CD4-positive, alpha-beta T cell treated with Interleukin-10 for 1 hour (primary cell): ENCODE results near the gene SNX32.

Source experiments
- DNase-seq: peaks from one replicate; pipeline ENCODE4 v3.0.0-alpha.2; 2020

SNX32 gene

DNA sequence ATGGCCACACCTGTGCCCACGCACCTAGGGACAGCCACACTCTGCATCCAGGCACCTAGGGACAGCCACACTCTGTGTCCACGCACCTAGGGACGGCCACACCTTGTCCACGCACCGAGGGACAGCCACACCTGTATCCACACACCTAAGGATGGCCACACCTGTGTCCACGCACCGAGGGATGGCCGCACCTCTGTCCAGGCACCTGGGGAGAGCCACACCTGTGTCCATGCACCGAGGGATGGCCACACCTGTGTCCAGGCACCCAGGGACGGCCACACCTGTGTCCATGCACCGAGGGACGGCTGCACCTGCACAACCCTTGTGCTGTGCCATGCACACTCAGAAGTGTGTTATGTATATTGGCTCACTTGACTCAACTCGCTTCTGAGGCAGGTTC is 36.1 kb upstream of the SNX32 start:
- DNase-seq, result no peak

GRCh38 chr11:65798882-65799281 is 34.9 kb upstream of the SNX32 start:
- DNase-seq, result no peak

- DNase-seq, result no peak
These were observed 32.4 kb upstream of the SNX32 start for GRCh38 chr11:65801153-65801987.

- DNase-seq, result no peak
These were observed 30.9 kb upstream of the SNX32 start for GRCh38 chr11:65802841-65803240.

- no peak for DNase-seq
These were observed 29.8 kb upstream of the SNX32 start for GRCh38 chr11:65803797-65804492.

- no peak for DNase-seq
These were observed 26.8 kb upstream of the SNX32 start for GRCh38 chr11:65806979-65807378.

- no peak for DNase-seq
These were observed 24.9 kb upstream of the SNX32 start for GRCh38 chr11:65808744-65809341.

- no peak for DNase-seq
These were observed 24.3 kb upstream of the SNX32 start for GRCh38 chr11:65809496-65809895.

DNA sequence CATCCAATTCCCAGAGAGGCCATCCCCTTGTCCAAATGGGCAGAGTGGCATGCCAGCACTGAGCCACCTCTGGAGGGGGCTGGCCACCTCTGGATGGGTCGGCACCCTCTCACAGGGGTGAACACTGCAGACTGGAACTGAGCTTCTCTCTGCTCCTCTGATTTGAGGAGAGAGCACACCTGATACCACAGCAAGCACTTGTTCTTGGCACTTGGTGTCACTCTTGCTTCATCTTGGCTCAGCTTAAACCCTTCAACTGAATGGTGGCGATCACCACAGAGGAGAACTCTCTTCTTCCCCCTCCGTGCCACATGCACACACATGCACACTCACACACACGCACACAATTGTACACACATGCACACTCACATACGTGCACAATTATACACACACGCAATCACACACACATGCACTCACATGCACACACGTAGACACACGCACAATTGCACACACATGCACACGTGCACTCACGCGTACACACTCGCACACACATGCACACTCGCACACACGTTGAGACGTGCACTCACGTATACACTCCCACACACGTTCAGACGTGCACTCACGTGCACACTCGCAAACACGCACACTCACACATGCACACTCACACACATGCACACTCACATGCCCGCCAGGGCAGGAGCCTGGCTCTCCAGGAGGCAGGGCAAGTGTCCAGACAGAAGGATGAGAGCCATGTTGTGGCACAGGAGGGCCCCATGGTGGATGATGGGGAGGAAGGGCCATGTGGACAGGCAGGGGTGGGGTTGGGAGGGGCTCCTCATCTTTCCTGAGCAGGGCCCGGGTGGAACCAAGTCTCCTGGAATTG is 23.5 kb upstream of the SNX32 start:
- peak; percentile 25 for DNase-seq

- DNase-seq, result no peak
These were observed 21.8 kb upstream of the SNX32 start for GRCh38 chr11:65811764-65812475.

DNA sequence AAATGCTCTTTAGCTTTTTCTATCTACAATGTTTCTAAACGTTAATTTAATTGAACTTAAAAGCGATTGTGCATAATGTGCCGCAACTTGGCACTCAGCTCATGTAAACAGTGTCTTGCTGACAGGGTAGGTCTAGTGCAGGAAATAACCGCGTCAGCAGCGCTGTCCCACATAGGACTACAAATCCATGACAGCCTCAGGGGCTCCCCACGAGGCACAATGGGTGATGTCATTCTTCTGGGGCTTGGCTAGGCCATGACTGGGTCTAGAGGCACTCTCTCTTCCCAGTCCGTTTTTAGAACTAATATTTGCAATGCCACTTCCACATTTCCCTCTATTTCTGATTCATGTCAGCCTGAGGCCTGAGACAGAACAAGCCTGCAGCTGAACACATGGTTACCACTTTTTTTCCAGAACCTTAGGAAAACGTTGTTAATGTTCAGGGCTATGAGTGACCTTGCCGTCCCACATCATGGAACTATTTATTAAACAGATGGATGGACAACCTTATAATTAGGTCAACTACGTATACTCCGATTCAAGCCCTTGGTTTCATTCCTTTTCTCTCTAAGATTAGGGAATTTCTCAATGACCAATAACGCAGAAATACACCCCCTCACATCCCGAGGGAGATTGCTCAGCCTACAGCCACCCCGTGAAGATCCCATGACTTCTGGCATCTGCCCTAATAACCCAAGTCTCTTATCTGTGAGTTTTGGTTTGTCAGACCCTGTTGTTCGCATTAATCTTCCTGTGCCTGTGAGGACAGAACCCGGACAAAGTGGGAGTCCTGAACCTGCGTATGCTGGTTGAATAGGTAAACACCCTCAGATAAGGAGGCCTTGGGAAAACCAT is 19.4 kb upstream of the SNX32 start:
- no peak for DNase-seq

- DNase-seq, result no peak
These were observed 18.7 kb upstream of the SNX32 start for GRCh38 chr11:65814986-65815565.

- DNase-seq, result no peak
These were observed 17.1 kb upstream of the SNX32 start for GRCh38 chr11:65816696-65817095.

DNA sequence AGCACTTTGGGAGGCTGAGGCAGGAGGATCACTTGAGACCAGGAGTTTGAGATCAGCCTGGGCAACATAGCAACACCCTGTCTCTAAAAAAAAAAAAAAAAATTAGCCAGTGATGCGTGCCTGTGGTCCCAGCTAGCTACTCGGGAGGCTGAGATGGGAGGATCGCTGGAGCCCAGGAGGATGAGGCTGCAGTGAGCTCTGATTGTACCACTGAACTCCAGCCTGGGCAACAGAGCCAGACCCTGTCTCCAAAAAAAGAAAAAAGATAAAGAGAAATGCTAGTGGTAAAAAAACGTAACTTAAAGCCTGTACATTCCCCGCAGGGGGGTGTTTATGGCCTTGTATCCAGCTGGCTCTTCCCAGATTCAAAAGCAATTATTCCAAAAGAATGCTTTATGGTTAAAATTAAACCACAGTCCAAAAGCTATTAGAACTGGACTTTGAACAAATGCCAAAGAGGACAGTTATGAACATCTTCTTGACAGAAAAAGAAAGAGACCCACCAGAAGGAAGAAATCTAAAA is 16.4 kb upstream of the SNX32 start:
- DNase-seq, result no peak

- peak; percentile 93 for DNase-seq
These were observed 15.7 kb upstream of the SNX32 start for GRCh38 chr11:65817835-65818680.

- no peak for DNase-seq
These were observed 12.7 kb upstream of the SNX32 start for GRCh38 chr11:65821107-65821506.

DNA sequence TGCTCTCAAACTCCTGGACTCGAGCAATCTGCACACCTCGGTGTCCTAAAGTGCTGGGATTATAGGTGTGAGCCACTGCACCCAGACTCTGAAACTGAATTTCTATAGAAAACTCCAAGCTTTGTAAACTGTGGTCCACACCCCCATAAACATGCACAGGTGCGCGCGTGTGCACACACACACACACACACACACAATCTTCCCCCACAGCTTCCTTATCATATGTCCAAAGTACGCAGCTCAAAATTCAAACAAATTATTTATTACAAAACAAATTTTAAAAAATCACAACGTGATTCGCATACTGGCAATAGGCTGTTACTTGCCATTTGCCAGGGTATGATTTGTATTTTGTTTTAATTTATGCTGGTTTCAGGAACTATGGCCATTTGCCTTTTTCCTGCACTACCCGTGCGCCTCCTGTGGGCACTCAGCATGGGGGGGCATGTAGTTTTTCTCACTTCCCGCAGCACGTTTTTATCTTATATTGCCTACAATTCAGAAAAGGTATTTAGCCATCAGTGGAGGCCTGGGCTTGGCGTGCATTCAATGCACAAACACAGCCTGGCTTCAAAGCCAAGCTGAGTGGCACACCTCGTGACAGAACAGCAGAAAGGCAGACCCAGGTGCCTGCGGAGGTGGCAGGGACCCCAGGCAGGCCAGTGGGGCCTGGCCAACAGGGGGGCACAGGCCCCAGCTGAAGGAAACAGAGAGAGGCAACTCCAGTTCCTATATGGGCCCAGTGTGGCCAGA is 10.8 kb upstream of the SNX32 start:
- DNase-seq, result no peak

GRCh38 chr11:65826984-65827735 is 6.6 kb upstream of the SNX32 start:
- DNase-seq, result no peak
